ENCODE measurements around the gene HM13. TPM values are rescaled to one million over a fixed set of nuclear protein-coding genes. Genes with fewer than 3 reads are reported as not detected.

The HM13 gene
- total and polyA plus RNA-seq, 2 of the 13 experiments (the other 11 are each of a cell fraction or from before 2014, with no cell fraction given), result 118 to 243 TPM

- peak; percentile 99 for TF ChIP-seq AKAP8 (CRISPR knock-in tag; IDR thresholded peaks at IDR 0.05)
- peak; percentile 27; the same call in 1 of the 2 replicates for TF ChIP-seq ZNF546 (CRISPR knock-in tag; conservative IDR thresholded peaks at IDR 0.05)
- peak; percentile 53 for TF ChIP-seq CBX1 (IDR thresholded peaks at IDR 0.05; ENCODE audit: low read depth)
- TF ChIP-seq MYC (CRISPR knock-in tag; IDR thresholded peaks at IDR 0.05; ENCODE audit: borderline replicate concordance), result peak; percentile 98
- 0 out of 2 replicates have a peak, but pooled peaks have one; percentile 12 for TF ChIP-seq ZNF720 (CRISPR knock-in tag; IDR thresholded peaks at IDR 0.05)
- peak; percentile 99 for TF ChIP-seq SP5 (CRISPR knock-in tag; IDR thresholded peaks at IDR 0.05; ENCODE audit: borderline replicate concordance, low read depth)
- TF ChIP-seq DR1 (CRISPR knock-in tag; IDR thresholded peaks at IDR 0.05), result peak; percentile 97; the same call in 1 of the 2 replicates
- TF ChIP-seq ZNF629 (CRISPR knock-in tag; conservative IDR thresholded peaks at IDR 0.05), result peak; percentile 82
- TF ChIP-seq GPN1 (CRISPR knock-in tag; IDR thresholded peaks at IDR 0.05; ENCODE audit: borderline replicate concordance), result no peak; the same call in 1 of the 2 replicates
- no peak for TF ChIP-seq GLMP (CRISPR knock-in tag; IDR thresholded peaks at IDR 0.05; ENCODE audit: borderline replicate concordance)
- peak; percentile 100 for TF ChIP-seq PATZ1 (CRISPR knock-in tag; IDR thresholded peaks at IDR 0.05)
- no peak; the same call in 1 of the 2 replicates for TF ChIP-seq ISX (CRISPR knock-in tag; conservative IDR thresholded peaks at IDR 0.05)
- TF ChIP-seq SRY (CRISPR knock-in tag; IDR thresholded peaks at IDR 0.05), result peak; percentile 97
- peak; percentile 98; the same call in 1 of the 2 replicates for TF ChIP-seq DNMT1 (CRISPR knock-in tag; IDR thresholded peaks at IDR 0.05)
- TF ChIP-seq ZNF446 (CRISPR knock-in tag; IDR thresholded peaks at IDR 0.05), result peak; percentile 98
- TF ChIP-seq ZSCAN22 (CRISPR knock-in tag; IDR thresholded peaks at IDR 0.05), result peak; percentile 78; the same call in 1 of the 2 replicates
- TF ChIP-seq NRL (CRISPR knock-in tag; IDR thresholded peaks at IDR 0.05; ENCODE audit: borderline replicate concordance), result peak; percentile 99
- peak; percentile 99 for TF ChIP-seq ZNF564 (CRISPR knock-in tag; IDR thresholded peaks at IDR 0.05)
- peak; percentile 100 for TF ChIP-seq ARNT2 (CRISPR knock-in tag; IDR thresholded peaks at IDR 0.05; ENCODE audit: low read depth)
- peak; percentile 98 for TF ChIP-seq BRF2 (CRISPR knock-in tag; IDR thresholded peaks at IDR 0.05)
- TF ChIP-seq ZNF362 (CRISPR knock-in tag; IDR thresholded peaks at IDR 0.05; ENCODE audit: borderline replicate concordance), result peak; percentile 94
- TF ChIP-seq LCORL (IDR thresholded peaks at IDR 0.05), result peak; percentile 72
- TF ChIP-seq LCORL (CRISPR knock-in tag; IDR thresholded peaks at IDR 0.05), result peak; percentile 100
- TF ChIP-seq CHD2 (IDR thresholded peaks at IDR 0.05; ENCODE audit: low read depth, low read length), result peak; percentile 72; the same call in 1 of the 2 replicates
- peak; percentile 99 for TF ChIP-seq CCDC6 (CRISPR knock-in tag; IDR thresholded peaks at IDR 0.05)
Measured at GRCh38 chr20:31608251-31608945, 94.2 kb downstream of the HM13 start (continued).

All from HepG2 (cell line).